ENCODE results near the gene SOCS1.

The SOCS1 gene

GRCh38 chr16:11285842-11286241 lies 29.8 kb upstream of the SOCS1 start:
- DNase-seq (ENCODE audit: low read depth), result no peak

GRCh38 chr16:11283820-11284248 lies 27.8 kb upstream of the SOCS1 start:
- DNase-seq (ENCODE audit: low read depth), result peak; percentile 9

- no peak for DNase-seq (ENCODE audit: low read depth)
Observed at GRCh38 chr16:11280616-11281522, 24.9 kb upstream of the SOCS1 start, which contains the start of gene PRM1. TSS of gene PRM1 (minus strand) at chr16:11281330. CDS start at chr16:11281238, 92 bp downstream.

GRCh38 chr16:11278681-11279628 lies 23.0 kb upstream of the SOCS1 start:
- DNase-seq (ENCODE audit: low read depth), result no peak

GRCh38 chr16:11277607-11278337 lies 21.8 kb upstream of the SOCS1 start:
- no peak for DNase-seq (ENCODE audit: low read depth)

GRCh38 chr16:11276896-11277593 lies 21.0 kb upstream of the SOCS1 start:
- DNase-seq (ENCODE audit: low read depth), result no peak

GRCh38 chr16:11276143-11276895 lies 20.3 kb upstream of the SOCS1 start, which contains the start of gene PRM2:
TSS of gene PRM2 (minus strand) at chr16:11276480. CDS start at chr16:11276370, 110 bp downstream.
- no peak for DNase-seq (ENCODE audit: low read depth)

GRCh38 chr16:11274964-11275363 lies 19.0 kb upstream of the SOCS1 start:
- DNase-seq (ENCODE audit: low read depth), result no peak

- no peak for DNase-seq (ENCODE audit: low read depth)
Observed at GRCh38 chr16:11273721-11274324, 17.8 kb upstream of the SOCS1 start.

GRCh38 chr16:11272921-11273720 lies 17.1 kb upstream of the SOCS1 start, which contains the start of gene PRM3:
TSS of gene PRM3 (minus strand) at chr16:11273629. CDS start at chr16:11273595, 34 bp downstream.
- no peak for DNase-seq (ENCODE audit: low read depth)

- DNase-seq (ENCODE audit: low read depth), result no peak
Observed at GRCh38 chr16:11272484-11272883, 16.5 kb upstream of the SOCS1 start.

- DNase-seq (ENCODE audit: low read depth), result no peak
Observed at GRCh38 chr16:11271610-11272009, 15.6 kb upstream of the SOCS1 start.

GRCh38 chr16:11270602-11271162 lies 14.7 kb upstream of the SOCS1 start:
- no peak for DNase-seq (ENCODE audit: low read depth)

- no peak for DNase-seq (ENCODE audit: low read depth)
Observed at GRCh38 chr16:11268921-11269375, 12.9 kb upstream of the SOCS1 start, which contains the start of gene TNP2. TSS of gene TNP2 (minus strand) at chr16:11269325. CDS start at chr16:11269262, 63 bp downstream.

- DNase-seq (ENCODE audit: low read depth), result no peak
Observed at GRCh38 chr16:11265124-11265523, 9.1 kb upstream of the SOCS1 start.

- no peak for DNase-seq (ENCODE audit: low read depth)
Observed at GRCh38 chr16:11264155-11264832, 8.3 kb upstream of the SOCS1 start.

GRCh38 chr16:11263737-11264136 lies 7.7 kb upstream of the SOCS1 start:
- DNase-seq (ENCODE audit: low read depth), result no peak

GRCh38 chr16:11262915-11263314 lies 6.9 kb upstream of the SOCS1 start:
- DNase-seq (ENCODE audit: low read depth), result no peak
